GM23338 (cell line): ENCODE data around the gene IGF2BP2. TPM values are rescaled to one million over a fixed set of nuclear protein-coding genes. Genes with fewer than 3 reads are reported as not detected.

Source experiments
- ATAC-seq: fragments of 200-7000 bp; cut with Tn5 transposase; 3 replicates; pipeline ENCODE4 v1.9.1; 2020
- DNase-seq: peaks from one replicate; pipeline ENCODE4 v3.0.0-alpha.2; 2015; ENCODE audit warnings: low spot score
- H2AFZ ChIP-seq: fragments of 200-600 bp; sonication (generic); 2 replicates; pipeline ENCODE4 v1.8.0; 2016; ENCODE audit warnings: antibody characterized with exemption, mild to moderate bottlenecking, moderate library complexity
- H3F3A ChIP-seq: fragments of 200-600 bp; sonication (generic); replicated peaks from 2 replicates; pipeline ENCODE4 v1.8.0; 2017; ENCODE audit warnings: antibody characterized with exemption, mixed run types, low read depth
- H3K27ac ChIP-seq: fragments of 200-600 bp; sonication (generic); 2 replicates; pipeline ENCODE4 v1.6.1; 2016; ENCODE audit warnings: low read depth
- H3K27me3 ChIP-seq: fragments of 200-600 bp; sonication (generic); 2 replicates; pipeline ENCODE4 v1.8.0; 2016; ENCODE audit warnings: mild to moderate bottlenecking, mixed run types, moderate library complexity; ENCODE audit not compliant: insufficient read depth
- H3K36me3 ChIP-seq: fragments of 200-600 bp; sonication (generic); 2 replicates; pipeline ENCODE4 v1.8.0; 2016; ENCODE audit warnings: mild to moderate bottlenecking; ENCODE audit not compliant: insufficient read depth
- H3K4me1 ChIP-seq: fragments of 200-600 bp; sonication (generic); 2 replicates; pipeline ENCODE4 v1.8.0; 2016; ENCODE audit warnings: mild to moderate bottlenecking, moderate library complexity; ENCODE audit not compliant: insufficient read depth
- H3K4me2 ChIP-seq: fragments of 200-600 bp; sonication (generic); 2 replicates; pipeline ENCODE4 v1.7.1; 2017; ENCODE audit warnings: mixed run types
- H3K4me3 ChIP-seq: fragments of 200-600 bp; sonication (generic); 2 replicates; pipeline ENCODE4 v1.6.1; 2016; ENCODE audit warnings: mixed run types
- H3K79me2 ChIP-seq: fragments of 200-600 bp; sonication (generic); replicated peaks from 2 replicates; pipeline ENCODE4 v1.8.0; 2017; ENCODE audit warnings: mild to moderate bottlenecking; ENCODE audit not compliant: insufficient read depth
- H3K9me2 ChIP-seq: fragments of 200-600 bp; sonication (generic); 2 replicates; pipeline ENCODE4 v1.8.0; 2017; ENCODE audit not compliant: insufficient read depth
- H4K20me1 ChIP-seq: fragments of 200-600 bp; sonication (generic); replicated peaks from 2 replicates; pipeline ENCODE4 v1.8.0; 2017; ENCODE audit warnings: mild to moderate bottlenecking; ENCODE audit not compliant: insufficient read depth
- H3K27ac Mint-ChIP-seq: 2 replicates; pipeline ENCODE4 v1.8.0; 2020; ENCODE audit warnings: inconsistent platforms, mild to moderate bottlenecking, moderate library complexity, mixed read lengths
- H3K27me3 Mint-ChIP-seq: 3 replicates; pipeline ENCODE4 v1.8.0; 2022; ENCODE audit warnings: low read depth, mild to moderate bottlenecking, moderate library complexity, mixed read lengths, inconsistent platforms; ENCODE audit not compliant: insufficient read depth, poor library complexity
- H3K36me3 Mint-ChIP-seq: 3 replicates; pipeline ENCODE4 v1.8.0; 2021; ENCODE audit warnings: low read depth, mild to moderate bottlenecking, inconsistent platforms, moderate library complexity, mixed read lengths
- H3K4me1 Mint-ChIP-seq: 3 replicates; pipeline ENCODE4 v1.8.0; 2020; ENCODE audit warnings: mild to moderate bottlenecking, inconsistent platforms, mixed read lengths
- H3K4me3 Mint-ChIP-seq: 3 replicates; pipeline ENCODE4 v1.8.0; 2021; ENCODE audit warnings: moderate library complexity, mild to moderate bottlenecking, inconsistent platforms, mixed read lengths
- H3K9me3 Mint-ChIP-seq: 3 replicates; pipeline ENCODE4 v1.8.0; 2020; ENCODE audit warnings: moderate library complexity, mild to moderate bottlenecking, inconsistent platforms, mixed read lengths
- CREB1 ChIP-seq: fragments of 250-450 bp; sonication (Bioruptor Pico); IDR thresholded peaks from 2 replicates; pipeline ENCODE4 v1.5.0; 2020; ENCODE audit warnings: low read depth, mild to moderate bottlenecking, moderate library complexity
- CTCF ChIP-seq, 2 experiments: fragments of 200-600 bp in 1 of 2; sonication (generic) in 1 of 2; conservative IDR thresholded peaks; 2 replicates each; pipeline versions ENCODE4 v1.5.1 to v1.6.1; 2016 to 2017; ENCODE audit warnings: antibody characterized with exemption in 2 of 2, low read depth in 2 of 2, mild to moderate bottlenecking in 2 of 2, moderate library complexity in 1 of 2
- EZH2 ChIP-seq: fragments of 200-600 bp; sonication (generic); IDR thresholded peaks from one replicate; pipeline ENCODE4 v1.8.0; 2017; ENCODE audit warnings: antibody characterized with exemption, mild to moderate bottlenecking, low read depth; ENCODE audit not compliant: unreplicated experiment
- EZH2phosphoT487 ChIP-seq: fragments of 200-600 bp; sonication (generic); IDR thresholded peaks from one replicate; pipeline ENCODE4 v1.8.1; 2018; ENCODE audit warnings: antibody characterized with exemption; ENCODE audit not compliant: unreplicated experiment
- JUNB ChIP-seq: IDR thresholded peaks from one replicate; pipeline ENCODE4 v1.6.1; 2016; ENCODE audit warnings: antibody characterized with exemption; ENCODE audit not compliant: unreplicated experiment
- NANOG ChIP-seq: IDR thresholded peaks from 2 replicates; pipeline ENCODE4 v1.6.1; 2016; ENCODE audit warnings: antibody characterized with exemption, borderline replicate concordance
- POLR2AphosphoS5 ChIP-seq: IDR thresholded peaks from 2 replicates; pipeline ENCODE4 v1.6.1; 2016; ENCODE audit warnings: antibody characterized with exemption, low read depth
- STAT1 ChIP-seq: IDR thresholded peaks from one replicate; pipeline ENCODE4 v1.6.1; 2016; ENCODE audit warnings: antibody characterized with exemption; ENCODE audit not compliant: unreplicated experiment
- ZNF114 ChIP-seq: fragments of 250-450 bp; sonication (Bioruptor Pico); IDR thresholded peaks from 2 replicates; pipeline ENCODE4 v1.5.0; 2020; ENCODE audit warnings: mild to moderate bottlenecking, moderate library complexity
- ZNF331 ChIP-seq: fragments of 250-450 bp; sonication (Bioruptor Pico); IDR thresholded peaks from 2 replicates; pipeline ENCODE4 v1.5.0; 2020; ENCODE audit warnings: low read depth, mild to moderate bottlenecking, moderate library complexity
- polyA plus RNA-seq: library from polyadenylated mRNA; unstranded; fragments of >200 nt; fragmentation: Nextera tagmentation; extraction: Ambion mirVana; gene quantifications from 2 replicates; pipeline ENCODE4 v1.2.1, GENCODE V29; 2016
- total RNA-seq: library from RNA; depleted of rRNA; stranded (reverse); fragments of >200 nt; shearing (Covaris generic); gene quantifications from 2 replicates; pipeline ENCODE4 v1.2.3, GENCODE V29; 2014
- TF ChIP-seq, protein P1 (sequence below): IDR thresholded peaks from 2 replicates; pipeline ENCODE4 v1.6.1; 2016; ENCODE audit warnings: antibody characterized with exemption
- TF ChIP-seq, protein P2 (sequence below): IDR thresholded peaks from one replicate; pipeline ENCODE4 v1.6.1; 2018; ENCODE audit warnings: antibody characterized with exemption; ENCODE audit not compliant: unreplicated experiment

Gene IGF2BP2
- total and polyA plus RNA-seq, 2 experiments from 2014 or later: 82.9 to 84.5 TPM

DNA sequence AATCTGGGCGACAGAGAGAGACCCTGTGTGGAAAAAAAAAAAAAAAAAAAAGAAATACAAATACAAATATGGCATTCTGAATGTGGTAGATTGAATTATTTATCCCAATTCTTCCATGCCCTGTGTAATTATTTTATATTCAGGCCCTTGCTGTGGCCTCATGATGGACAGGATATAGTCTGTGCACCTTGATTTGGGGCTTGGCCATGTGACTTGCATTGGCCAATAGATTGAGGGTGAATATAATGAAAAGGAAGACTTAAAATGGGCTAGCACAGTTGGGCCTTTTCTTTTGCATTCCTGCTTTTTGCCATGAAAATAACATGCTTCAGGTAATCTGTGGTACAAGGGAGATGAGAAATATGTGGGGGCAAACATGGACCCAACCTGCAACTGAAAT lies 27.1 kb upstream of the IGF2BP2 start:
- Histone ChIP-seq H3K79me2 (no peaks in the 10 kb centered on the region), H3K9me2 (no peaks in the 10 kb centered on the region), H3K4me1 (no peaks in the 10 kb centered on the region), H2AFZ (no peak overlapping the region), H3K27ac (no peak overlapping the region), H3K4me3 (no peak overlapping the region), H3K27me3 (no peaks in the 10 kb centered on the region), H3K36me3 (no peaks in the 10 kb centered on the region), H4K20me1 (no peaks in the 10 kb centered on the region), H3F3A (no peaks in the 10 kb centered on the region), H3K4me2 (no peak overlapping the region)
- ATAC-seq (no peak), DNase-seq (no peak)
- H3K27me3 Mint-ChIP-seq: peaks cover 2% of the 10 kb centered on the region
- peaks cover 22% of the 10 kb centered on the region for H3K9me3 Mint-ChIP-seq
- peaks cover 8% of the 10 kb centered on the region; the same call in 2 of the 3 replicates for H3K36me3 Mint-ChIP-seq
- H3K4me3 Mint-ChIP-seq: no peak overlapping the region
- TF ChIP-seq JUNB (no peak), ZNF114 (CRISPR knock-in tag) (no peak), POLR2AphosphoS5 (no peak)
- no peaks in the 10 kb centered on the region for H3K4me1 Mint-ChIP-seq
- no peak overlapping the region for H3K27ac Mint-ChIP-seq

DNA sequence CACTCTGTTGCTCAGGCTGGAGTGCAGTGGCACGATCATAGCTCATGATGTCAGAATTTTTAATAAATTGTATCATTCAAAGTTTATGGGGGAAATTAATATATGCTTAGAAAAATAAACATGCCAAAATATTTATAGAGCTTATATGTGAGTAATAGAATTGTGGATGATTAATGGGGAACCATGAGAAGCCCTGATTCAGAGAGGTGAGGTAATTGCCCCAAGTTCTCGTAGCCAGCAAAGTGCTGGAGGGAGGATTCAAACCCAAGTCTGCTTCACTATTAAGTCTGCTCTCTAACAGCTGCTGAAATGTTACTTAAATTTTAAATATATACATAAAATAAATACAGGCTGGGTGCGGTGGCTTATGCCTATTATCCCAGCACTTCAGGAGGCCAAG lies 26.2 kb upstream of the IGF2BP2 start:
- Mint-ChIP-seq H3K4me3 (no peak overlapping the region), H3K27ac (no peak overlapping the region), H3K36me3 (peaks cover 2% of the 10 kb centered on the region; the same call in 1 of the 3 replicates), H3K9me3 (peaks cover 13% of the 10 kb centered on the region), H3K27me3 (peaks cover 2% of the 10 kb centered on the region), H3K4me1 (peaks cover 1% of the 10 kb centered on the region; the same call in 2 of the 3 replicates)
- no peaks in the 10 kb centered on the region for H3F3A ChIP-seq
- H3K36me3 ChIP-seq: no peaks in the 10 kb centered on the region
- peaks cover 1% of the 10 kb centered on the region; the same call in 1 of the 2 replicates for H3K4me1 ChIP-seq
- H3K27me3 ChIP-seq: no peaks in the 10 kb centered on the region
- ATAC-seq (no peak), DNase-seq (no peak)
- no peaks in the 10 kb centered on the region for H3K79me2 ChIP-seq
- no peaks in the 10 kb centered on the region for H4K20me1 ChIP-seq
- no peaks in the 10 kb centered on the region for H3K9me2 ChIP-seq
- no peak overlapping the region for H3K27ac ChIP-seq
- H2AFZ ChIP-seq: no peak overlapping the region
- H3K4me3 ChIP-seq: no peak overlapping the region
- H3K4me2 ChIP-seq: no peak overlapping the region
- TF ChIP-seq NANOG (no peak), EZH2 (no peak), CREB1 (no peak), POLR2AphosphoS5 (no peak), CTCF (conservative IDR thresholded peaks at IDR 0.05; ENCODE audit: low read depth in 2 of 2) (no peak), ZNF114 (CRISPR knock-in tag) (no peak), EZH2phosphoT487 (no peak), ZNF331 (CRISPR knock-in tag) (no peak), STAT1 (no peak), JUNB (no peak)
- TF ChIP-seq, protein P1, sequence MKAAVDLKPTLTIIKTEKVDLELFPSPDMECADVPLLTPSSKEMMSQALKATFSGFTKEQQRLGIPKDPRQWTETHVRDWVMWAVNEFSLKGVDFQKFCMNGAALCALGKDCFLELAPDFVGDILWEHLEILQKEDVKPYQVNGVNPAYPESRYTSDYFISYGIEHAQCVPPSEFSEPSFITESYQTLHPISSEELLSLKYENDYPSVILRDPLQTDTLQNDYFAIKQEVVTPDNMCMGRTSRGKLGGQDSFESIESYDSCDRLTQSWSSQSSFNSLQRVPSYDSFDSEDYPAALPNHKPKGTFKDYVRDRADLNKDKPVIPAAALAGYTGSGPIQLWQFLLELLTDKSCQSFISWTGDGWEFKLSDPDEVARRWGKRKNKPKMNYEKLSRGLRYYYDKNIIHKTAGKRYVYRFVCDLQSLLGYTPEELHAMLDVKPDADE: no peak
- TF ChIP-seq, protein P2, sequence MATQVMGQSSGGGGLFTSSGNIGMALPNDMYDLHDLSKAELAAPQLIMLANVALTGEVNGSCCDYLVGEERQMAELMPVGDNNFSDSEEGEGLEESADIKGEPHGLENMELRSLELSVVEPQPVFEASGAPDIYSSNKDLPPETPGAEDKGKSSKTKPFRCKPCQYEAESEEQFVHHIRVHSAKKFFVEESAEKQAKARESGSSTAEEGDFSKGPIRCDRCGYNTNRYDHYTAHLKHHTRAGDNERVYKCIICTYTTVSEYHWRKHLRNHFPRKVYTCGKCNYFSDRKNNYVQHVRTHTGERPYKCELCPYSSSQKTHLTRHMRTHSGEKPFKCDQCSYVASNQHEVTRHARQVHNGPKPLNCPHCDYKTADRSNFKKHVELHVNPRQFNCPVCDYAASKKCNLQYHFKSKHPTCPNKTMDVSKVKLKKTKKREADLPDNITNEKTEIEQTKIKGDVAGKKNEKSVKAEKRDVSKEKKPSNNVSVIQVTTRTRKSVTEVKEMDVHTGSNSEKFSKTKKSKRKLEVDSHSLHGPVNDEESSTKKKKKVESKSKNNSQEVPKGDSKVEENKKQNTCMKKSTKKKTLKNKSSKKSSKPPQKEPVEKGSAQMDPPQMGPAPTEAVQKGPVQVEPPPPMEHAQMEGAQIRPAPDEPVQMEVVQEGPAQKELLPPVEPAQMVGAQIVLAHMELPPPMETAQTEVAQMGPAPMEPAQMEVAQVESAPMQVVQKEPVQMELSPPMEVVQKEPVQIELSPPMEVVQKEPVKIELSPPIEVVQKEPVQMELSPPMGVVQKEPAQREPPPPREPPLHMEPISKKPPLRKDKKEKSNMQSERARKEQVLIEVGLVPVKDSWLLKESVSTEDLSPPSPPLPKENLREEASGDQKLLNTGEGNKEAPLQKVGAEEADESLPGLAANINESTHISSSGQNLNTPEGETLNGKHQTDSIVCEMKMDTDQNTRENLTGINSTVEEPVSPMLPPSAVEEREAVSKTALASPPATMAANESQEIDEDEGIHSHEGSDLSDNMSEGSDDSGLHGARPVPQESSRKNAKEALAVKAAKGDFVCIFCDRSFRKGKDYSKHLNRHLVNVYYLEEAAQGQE: no peak
